CD14-positive monocyte (primary cell): ENCODE results near the gene CNN3. TPM values are rescaled to one million over a fixed set of nuclear protein-coding genes. Genes with fewer than 3 reads are reported as not detected.
"Not testable (repeated sequence)": the region's sequence is repeated elsewhere in the genome, so short reads cannot be mapped to it uniquely, and the experiment has no call there.

Experiments used
- DNase-seq, 3 donors: peaks; one replicate each; pipeline ENCODE4 v3.0.0-alpha.2; 2011 to 2022
- H2AFZ ChIP-seq: 2 replicates; pipeline ENCODE4 v1.6.0; 2012; ENCODE audit warnings: mild to moderate bottlenecking, low read depth, low read length, inconsistent platforms; ENCODE audit not compliant: insufficient read depth, poor library complexity, severe bottlenecking
- H3K27ac ChIP-seq, 2 donors: 1 replicate in 1 of 2; 2 replicates in 1 of 2; pipeline ENCODE4 v1.5.1; 2012 to 2013; ENCODE audit warnings: low read length in 2 of 2, control low read depth in 1 of 2, inconsistent platforms in 1 of 2, low read depth in 1 of 2, mild to moderate bottlenecking in 1 of 2
- H3K27me3 ChIP-seq, 2 donors: one replicate each; pipeline versions ENCODE4 v1.6.0 to v1.6.1; 2011 to 2013; ENCODE audit warnings: low read length in 2 of 2; ENCODE audit not compliant: control insufficient read depth in 2 of 2, insufficient read depth in 2 of 2
- H3K36me3 ChIP-seq, 2 donors: replicated peaks in 1 of 2; 1 replicate in 1 of 2; 2 replicates in 1 of 2; pipeline versions ENCODE4 v1.5.1 to v1.6.1; 2012 to 2013; ENCODE audit warnings: low read length in 2 of 2, control low read depth in 1 of 2, inconsistent platforms in 1 of 2, mild to moderate bottlenecking in 1 of 2; ENCODE audit not compliant: insufficient read depth in 2 of 2, control insufficient read depth in 1 of 2
- H3K4me1 ChIP-seq, 2 donors: 1 replicate in 1 of 2; 2 replicates in 1 of 2; pipeline versions ENCODE4 v1.5.1 to v1.6.1; 2012 to 2013; ENCODE audit warnings: low read length in 2 of 2, control low read depth in 1 of 2, inconsistent platforms in 1 of 2, mild to moderate bottlenecking in 1 of 2, moderate library complexity in 1 of 2; ENCODE audit not compliant: insufficient read depth in 2 of 2, control insufficient read depth in 1 of 2
- H3K4me2 ChIP-seq: replicated peaks from 2 replicates; pipeline ENCODE3; 2012; ENCODE audit warnings: low read length, moderate library complexity, mild to moderate bottlenecking; ENCODE audit not compliant: poor library complexity, severe bottlenecking; ENCODE audit errors: extremely low read depth
- H3K4me3 ChIP-seq, 3 experiments: fragments of 200-600 bp in 1 of 3; sonication (generic) in 1 of 3; replicated peaks in 1 of 3; 1 replicate in 2 of 3; 2 replicates in 1 of 3; pipeline ENCODE4 v1.5.1; 2011 to 2013; ENCODE audit warnings: low read length in 3 of 3, mild to moderate bottlenecking in 3 of 3, control low read depth in 2 of 3, low read depth in 2 of 3, inconsistent platforms in 1 of 3, moderate library complexity in 1 of 3
- H3K79me2 ChIP-seq: 2 replicates; pipeline ENCODE4 v1.6.0; 2012; ENCODE audit warnings: mild to moderate bottlenecking, control low read depth, inconsistent platforms, low read length, moderate library complexity; ENCODE audit not compliant: insufficient read depth
- H3K9ac ChIP-seq: 2 replicates; pipeline ENCODE4 v1.6.0; 2017; ENCODE audit warnings: low read length, mild to moderate bottlenecking; ENCODE audit not compliant: insufficient read depth, poor library complexity, severe bottlenecking
- H3K9me3 ChIP-seq, 2 donors: replicated peaks in 1 of 2; 1 replicate in 1 of 2; 2 replicates in 1 of 2; pipeline versions ENCODE4 v1.5.1 to v1.6.1; 2012 to 2013; ENCODE audit warnings: low read length in 2 of 2, control low read depth in 1 of 2; ENCODE audit not compliant: control insufficient read depth in 1 of 2, insufficient read depth in 1 of 2
- H4K20me1 ChIP-seq: 2 replicates; pipeline ENCODE4 v1.6.0; 2012; ENCODE audit warnings: mild to moderate bottlenecking, low read length, control low read depth, moderate library complexity; ENCODE audit not compliant: insufficient read depth
- H3K27ac Mint-ChIP-seq, 7 donors: one replicate each; pipeline ENCODE4 v1.8.0; 2020; ENCODE audit warnings: mild to moderate bottlenecking in 7 of 7, mixed read lengths in 7 of 7, moderate library complexity in 6 of 7, inconsistent platforms in 2 of 7
- H3K27me3 Mint-ChIP-seq, 3 donors: one replicate each; pipeline ENCODE4 v1.8.0; 2021 to 2022; ENCODE audit warnings: low read depth in 3 of 3, mild to moderate bottlenecking in 3 of 3, mixed read lengths in 3 of 3, moderate library complexity in 3 of 3, inconsistent platforms in 1 of 3
- H3K36me3 Mint-ChIP-seq, 2 donors: one replicate each; pipeline ENCODE4 v1.8.0; 2020; ENCODE audit warnings: mixed read lengths in 2 of 2, inconsistent platforms in 1 of 2, mild to moderate bottlenecking in 1 of 2
- H3K4me1 Mint-ChIP-seq: one replicate; pipeline ENCODE4 v1.8.0; 2020; ENCODE audit warnings: mild to moderate bottlenecking, mixed read lengths
- H3K4me3 Mint-ChIP-seq, 2 donors: one replicate each; pipeline ENCODE4 v1.8.0; 2020; ENCODE audit warnings: mild to moderate bottlenecking in 2 of 2, mixed read lengths in 2 of 2, moderate library complexity in 1 of 2
- H3K9me3 Mint-ChIP-seq, 7 donors: one replicate each; pipeline ENCODE4 v1.8.0; 2020 to 2022; ENCODE audit warnings: mixed read lengths in 7 of 7, mild to moderate bottlenecking in 6 of 7, moderate library complexity in 6 of 7, inconsistent platforms in 2 of 7
- WGBS: methylation state at CpG from one replicate; pipeline ENCODE4 v1.1.5; 2013; ENCODE audit warnings: missing lambda C conversion rate; ENCODE audit not compliant: insufficient coverage; 5-methylcytosine and 5-hydroxymethylcytosine counted together
- intact Hi-C, 2 donors: fragments of 100-400 bp; cut with micrococcal nuclease; formaldehyde crosslinking; loops; one replicate each; pipeline versions ENCODE4 v1.15.0 to v1.15.1; 2023
- polyA plus RNA-seq, 3 donors: library from polyadenylated mRNA; depleted of rRNA in 1 of 3; unstranded in 2 of 3; stranded (reverse) in 1 of 3; fragments of 300-500 nt in 2 of 3; fragments of >200 nt in 1 of 3; fragmentation: Illumina TruSeq in 2 of 3; gene quantifications; 1 replicate in 2 of 3; 2 replicates in 1 of 3; pipeline ENCODE4 v1.2.3, GENCODE V29; 2012 to 2021
- TF ChIP-seq, protein P1 (sequence below): fragments of 200-600 bp; IDR thresholded peaks from one replicate; pipeline ENCODE4 v1.8.0; 2022; ENCODE audit warnings: antibody characterized with exemption, mild to moderate bottlenecking

The CNN3 gene
- polyA plus RNA-seq, 3 donors: 0.08 to 0.09 (median 0.08) TPM

DNA sequence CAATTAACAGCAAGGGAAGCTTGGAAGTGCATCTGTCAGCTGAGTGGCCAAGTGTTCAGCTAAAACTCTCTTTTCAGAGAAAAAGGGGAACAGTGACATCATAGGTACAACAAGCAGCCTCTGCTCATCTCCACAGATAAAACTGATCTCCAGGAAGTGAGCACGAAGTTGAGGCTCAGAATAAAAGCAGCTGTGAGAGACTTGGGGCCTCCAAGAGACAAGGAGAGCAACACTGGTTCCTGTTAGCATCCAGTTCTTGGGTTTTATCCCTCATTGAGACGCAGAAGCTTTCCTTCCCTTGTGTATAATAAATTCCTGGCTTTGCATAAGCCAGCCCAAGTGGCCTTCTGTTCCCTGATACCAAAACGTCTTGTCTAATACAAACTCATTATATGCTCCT, 20.0 kb upstream of the CNN3 start:
- no peak for DNase-seq
- TF ChIP-seq, protein P1, sequence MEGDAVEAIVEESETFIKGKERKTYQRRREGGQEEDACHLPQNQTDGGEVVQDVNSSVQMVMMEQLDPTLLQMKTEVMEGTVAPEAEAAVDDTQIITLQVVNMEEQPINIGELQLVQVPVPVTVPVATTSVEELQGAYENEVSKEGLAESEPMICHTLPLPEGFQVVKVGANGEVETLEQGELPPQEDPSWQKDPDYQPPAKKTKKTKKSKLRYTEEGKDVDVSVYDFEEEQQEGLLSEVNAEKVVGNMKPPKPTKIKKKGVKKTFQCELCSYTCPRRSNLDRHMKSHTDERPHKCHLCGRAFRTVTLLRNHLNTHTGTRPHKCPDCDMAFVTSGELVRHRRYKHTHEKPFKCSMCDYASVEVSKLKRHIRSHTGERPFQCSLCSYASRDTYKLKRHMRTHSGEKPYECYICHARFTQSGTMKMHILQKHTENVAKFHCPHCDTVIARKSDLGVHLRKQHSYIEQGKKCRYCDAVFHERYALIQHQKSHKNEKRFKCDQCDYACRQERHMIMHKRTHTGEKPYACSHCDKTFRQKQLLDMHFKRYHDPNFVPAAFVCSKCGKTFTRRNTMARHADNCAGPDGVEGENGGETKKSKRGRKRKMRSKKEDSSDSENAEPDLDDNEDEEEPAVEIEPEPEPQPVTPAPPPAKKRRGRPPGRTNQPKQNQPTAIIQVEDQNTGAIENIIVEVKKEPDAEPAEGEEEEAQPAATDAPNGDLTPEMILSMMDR: no peak
- H3K79me2 ChIP-seq: no peaks in the 10 kb centered on the region
- no peak overlapping the region for H2AFZ ChIP-seq
- H3K4me3 ChIP-seq: no peak overlapping the region
- H3K27ac Mint-ChIP-seq: no peak overlapping the region
- H3K27me3 Mint-ChIP-seq: peaks cover 0 to 4% (median 0%) of the 10 kb centered on the region in 3 donors
- H4K20me1 ChIP-seq: no peaks in the 10 kb centered on the region
- no peak overlapping the region for H3K4me2 ChIP-seq
- H3K4me1 ChIP-seq: no peaks in the 10 kb centered on the region
- peaks cover 0 to 2% of the 10 kb centered on the region in 2 donors for H3K27me3 ChIP-seq
- no peaks in the 10 kb centered on the region for H3K4me1 Mint-ChIP-seq
- no peaks in the 10 kb centered on the region for H3K36me3 Mint-ChIP-seq
- H3K27ac ChIP-seq: no peak overlapping the region
- H3K4me3 Mint-ChIP-seq: no peak overlapping the region
- intact Hi-C loops: loop anchor here in 1 of 2 donors (10.0 kb wide), 1 partner anchor 58 kb away; no protein-coding TSS in a partner anchor
- peaks cover 0 to 2% (median 0%) of the 10 kb centered on the region in 7 donors for H3K9me3 Mint-ChIP-seq
- no peaks in the 10 kb centered on the region for H3K9me3 ChIP-seq
- 42% methylated on average over 2 of the region's 3 CpGs for WGBS
- H3K9ac ChIP-seq: no peak overlapping the region
- no peaks in the 10 kb centered on the region for H3K36me3 ChIP-seq

DNA sequence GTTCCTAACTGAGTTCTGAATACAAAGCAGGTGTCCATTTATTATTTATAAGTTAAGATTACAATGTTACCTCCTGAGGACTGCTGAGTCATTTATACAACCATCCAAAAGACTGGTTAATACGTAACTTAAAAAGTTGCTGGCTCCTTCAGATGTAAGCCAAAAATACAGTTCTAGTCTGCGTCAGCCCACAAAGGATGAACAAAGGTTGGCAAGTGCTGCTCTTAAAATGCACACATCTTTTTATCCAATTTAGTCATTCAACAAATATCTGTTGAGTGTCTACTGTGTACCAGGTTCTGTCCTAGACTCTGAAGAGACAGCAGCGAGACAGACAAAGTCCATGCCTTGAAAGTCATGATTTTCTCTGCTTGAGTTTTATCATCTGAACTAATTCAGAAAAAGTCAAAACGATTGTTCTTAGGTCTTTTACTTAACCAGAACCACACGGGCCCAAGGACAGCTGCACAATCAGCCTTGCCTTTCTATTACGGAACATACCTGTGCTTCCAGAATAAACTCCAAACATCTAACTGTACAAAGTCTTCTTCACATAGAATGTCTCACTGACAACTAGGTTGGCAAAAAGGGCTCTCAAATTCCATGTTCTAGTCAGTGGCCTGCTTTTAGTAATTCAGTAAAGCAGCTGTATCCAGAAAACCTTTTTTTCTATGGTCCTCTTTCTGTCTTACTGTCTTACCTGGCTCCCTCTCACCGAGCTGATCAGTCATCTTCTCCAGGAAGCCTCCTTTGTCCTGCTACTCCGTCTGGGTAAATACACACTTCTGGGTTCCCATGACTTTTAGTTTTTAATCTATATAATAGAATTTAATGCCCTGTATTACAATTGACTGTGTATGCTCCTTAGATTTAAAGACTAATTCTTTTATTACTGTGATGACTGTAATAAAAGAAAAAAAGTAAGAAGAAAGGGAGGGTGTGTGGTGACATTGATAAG, 15.5 kb upstream of the CNN3 start:
- H3K4me1 Mint-ChIP-seq: no peaks in the 10 kb centered on the region
- Histone ChIP-seq H3K27me3 (peaks cover 0 to 2% of the 10 kb centered on the region in 2 donors), H3K4me1 (no peaks in the 10 kb centered on the region), H3K4me3 (no peak overlapping the region), H3K27ac (no peak overlapping the region), H4K20me1 (no peaks in the 10 kb centered on the region), H3K4me2 (no peak overlapping the region), H2AFZ (no peak overlapping the region), H3K9me3 (no peaks in the 10 kb centered on the region), H3K9ac (no peak overlapping the region), H3K36me3 (no peaks in the 10 kb centered on the region), H3K79me2 (no peaks in the 10 kb centered on the region)
- H3K4me3 Mint-ChIP-seq: no peak overlapping the region
- H3K27ac Mint-ChIP-seq: no peak overlapping the region
- peaks cover 0 to 4% (median 0%) of the 10 kb centered on the region in 7 donors for H3K9me3 Mint-ChIP-seq
- 97% methylated on average over 6 of the region's 8 CpGs for WGBS
- TF ChIP-seq, protein P1: no peak
- DNase-seq: no peak
- intact Hi-C loops: loop anchor here in 1 of 2 donors (10.0 kb wide), 1 partner anchor 62 kb away; no protein-coding TSS in a partner anchor
- no peaks in the 10 kb centered on the region for H3K36me3 Mint-ChIP-seq
- H3K27me3 Mint-ChIP-seq: peaks cover 2 to 4% (median 3%) of the 10 kb centered on the region in 3 donors

DNA sequence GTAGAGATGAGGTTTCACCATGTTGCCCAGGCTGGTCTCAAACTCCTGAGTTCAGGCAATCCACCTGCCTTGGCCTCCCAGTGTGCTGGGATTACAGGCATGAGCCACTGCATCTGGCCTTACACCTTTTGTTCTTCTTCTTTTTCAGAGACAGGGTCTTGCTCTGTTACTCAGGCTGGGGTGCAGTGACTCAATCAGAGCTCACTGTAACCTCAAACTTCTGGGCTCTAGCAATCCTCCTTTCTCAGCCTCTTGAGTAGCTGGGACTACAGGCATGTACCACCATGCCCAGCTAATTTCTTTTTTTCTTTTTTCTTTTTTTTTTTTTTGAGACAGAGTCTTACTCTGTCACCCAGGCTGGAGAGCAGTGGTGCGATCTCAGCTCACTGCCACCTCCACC, 14.6 kb upstream of the CNN3 start:
- H3K4me3 ChIP-seq, H3K9ac ChIP-seq, H3K9me3 Mint-ChIP-seq, H3K36me3 ChIP-seq, H3K4me1 Mint-ChIP-seq, H3K27me3 Mint-ChIP-seq, H2AFZ ChIP-seq, H3K27me3 ChIP-seq, H3K4me1 ChIP-seq, H3K27ac Mint-ChIP-seq, H3K27ac ChIP-seq, H3K4me3 Mint-ChIP-seq, H3K79me2 ChIP-seq, DNase-seq, H4K20me1 ChIP-seq, H3K36me3 Mint-ChIP-seq, H3K9me3 ChIP-seq, H3K4me2 ChIP-seq: not testable (repeated sequence)
- WGBS: no CpG with 5 or more reads among the region's 1 CpG
- intact Hi-C loops: loop anchor here in 1 of 2 donors (10.0 kb wide), 1 partner anchor 63 kb away; no protein-coding TSS in a partner anchor
